Keratinocyte (primary cell): ENCODE measurements around the gene OR8G5.

Experiments used
- CTCF ChIP-seq, 3 experiments: IDR thresholded peaks in 1 of 3; conservative IDR thresholded peaks in 1 of 3; optimal IDR thresholded peaks in 1 of 3; 2 replicates in 2 of 3; 3 replicates in 1 of 3; pipeline versions ENCODE3 to v1.5.1; 2011; ENCODE audit warnings: low read length in 3 of 3, mild to moderate bottlenecking in 3 of 3, moderate library complexity in 2 of 3, control low read depth in 1 of 3, inconsistent platforms in 1 of 3; ENCODE audit not compliant: insufficient read depth in 2 of 3; ENCODE audit errors: extremely low read depth in 1 of 3
- EZH2 ChIP-seq: IDR thresholded peaks from one replicate; pipeline ENCODE4 v1.6.1; 2012; ENCODE audit warnings: inconsistent platforms, mild to moderate bottlenecking, low read length, moderate library complexity

DNA sequence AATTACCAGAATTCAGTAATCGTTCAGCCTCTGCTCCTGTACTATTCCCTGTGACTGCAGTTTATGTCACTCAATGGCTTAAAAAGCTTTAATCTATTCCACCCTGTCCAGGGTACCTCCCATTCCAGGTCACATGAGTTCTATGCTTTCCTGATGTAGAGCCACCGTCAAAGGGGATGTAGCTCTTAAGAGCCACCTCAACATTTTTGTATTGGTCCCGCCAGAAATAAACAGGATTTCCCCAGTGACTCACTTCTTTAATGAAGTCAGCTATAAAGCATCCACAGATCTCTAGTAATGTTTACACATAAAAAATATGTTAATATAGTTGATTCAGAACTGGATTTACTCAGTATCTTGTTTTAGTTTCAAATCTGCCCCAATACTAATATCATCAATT is 58.9 kb downstream of the OR8G5 start:
- TF ChIP-seq CTCF (optimal IDR thresholded peaks at IDR 0.05 in 1 of 3, IDR thresholded peaks at IDR 0.05 in 1 of 3, conservative IDR thresholded peaks at IDR 0.05 in 1 of 3; ENCODE audit: extremely low read depth in 1 of 3, insufficient read depth in 2 of 3, low read length in 3 of 3) (no peak), EZH2 (no peak)
